GM18508 (cell line): ENCODE measurements around the gene TCF7.

ENCODE experiments used
- ATAC-seq: cut with Tn5 transposase; IDR thresholded peaks from one replicate; pipeline ENCODE4 v1.9.1; 2021; ENCODE audit warnings: moderate number of reproducible peaks; ENCODE audit not compliant: insufficient read depth, unreplicated experiment

The TCF7 gene

GRCh38 chr5:134174841-134175839 lies 60.7 kb downstream of the TCF7 start:
- ATAC-seq, result no peak

DNA sequence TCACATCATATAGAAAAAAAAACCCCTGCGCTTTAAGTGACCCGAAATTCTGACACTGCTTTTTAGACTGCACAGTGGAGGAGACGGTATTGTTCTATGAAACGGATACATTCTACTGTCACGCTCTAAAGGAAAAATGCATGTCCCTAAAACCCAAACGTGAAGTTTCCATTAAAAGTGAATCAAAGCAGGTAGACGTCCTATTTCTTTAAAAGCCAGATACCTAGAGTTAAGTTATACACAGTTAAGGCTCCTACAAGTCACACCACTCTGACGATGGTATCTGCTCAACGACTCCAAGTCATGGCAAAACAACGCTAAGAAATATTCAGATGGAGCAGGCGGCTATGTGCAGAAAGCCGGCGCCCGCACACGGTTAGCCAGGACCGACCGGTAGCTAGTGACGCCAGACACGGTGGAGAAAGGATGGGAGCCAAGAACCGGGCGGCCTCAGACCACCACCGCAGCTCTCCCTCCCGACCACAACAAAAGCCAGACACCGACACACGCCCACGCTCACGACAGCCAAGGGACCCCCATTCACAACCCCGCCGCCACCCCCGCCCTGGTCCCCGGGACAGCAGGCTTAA lies 61.5 kb downstream of the TCF7 start:
- no peak for ATAC-seq

- no peak for ATAC-seq
Measured at GRCh38 chr5:134176511-134177368, 62.3 kb downstream of the TCF7 start, which contains the start of gene SKP1. TSS of gene SKP1 (minus strand) at chr5:134176950. CDS start at chr5:134174022, 2,928 bp downstream.

DNA sequence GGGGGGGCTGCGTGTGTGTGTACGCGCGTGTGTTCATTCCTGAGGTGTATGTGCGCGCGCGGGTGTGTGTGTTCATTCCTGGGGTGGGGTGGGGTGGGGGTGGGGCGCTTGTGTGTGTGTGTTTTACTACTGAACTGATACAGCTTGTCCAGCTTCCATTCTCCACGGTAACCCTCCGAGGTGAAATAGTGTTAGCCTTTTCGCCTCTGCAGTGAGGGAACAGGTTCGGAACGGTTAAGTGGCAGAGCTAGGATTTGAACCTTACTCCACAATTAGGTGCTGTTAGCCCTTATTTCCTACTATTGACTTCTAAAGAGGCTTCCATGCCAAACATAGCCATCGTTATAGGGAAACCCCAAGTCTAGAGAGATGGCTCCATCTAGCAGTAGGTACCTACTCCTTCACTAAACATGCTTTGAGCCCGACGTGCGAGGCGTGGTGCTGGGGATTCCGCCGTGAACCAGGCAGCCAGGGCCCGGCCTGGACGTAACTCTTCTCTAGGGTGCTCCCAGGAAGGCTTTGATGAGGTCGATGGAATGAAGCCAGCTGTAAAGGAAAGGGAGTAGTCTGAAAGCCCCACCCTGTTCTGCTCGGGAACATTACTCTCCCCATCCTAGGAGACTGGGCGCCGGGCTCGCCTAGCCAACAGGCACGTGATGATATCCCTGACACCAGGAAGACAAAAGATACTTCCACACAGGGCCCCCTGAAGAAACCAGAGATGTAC lies 63.1 kb downstream of the TCF7 start:
- no peak for ATAC-seq

DNA sequence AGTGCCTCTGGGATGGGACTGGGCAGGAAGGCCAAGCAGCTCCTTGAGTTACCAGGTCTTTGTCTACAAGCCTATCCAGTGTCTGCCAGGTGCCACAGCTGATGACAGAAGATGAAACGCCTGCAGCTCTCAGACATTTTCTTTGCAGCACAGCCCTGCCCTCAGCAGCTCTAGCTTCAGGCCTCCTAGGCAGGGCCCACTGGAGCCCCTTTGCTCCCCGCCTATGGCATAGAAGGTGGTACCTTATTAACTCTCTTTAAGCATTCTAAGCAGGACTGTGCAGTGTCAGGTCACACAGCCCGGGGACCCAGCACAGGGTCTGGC lies 63.6 kb downstream of the TCF7 start:
- ATAC-seq, result no peak

DNA sequence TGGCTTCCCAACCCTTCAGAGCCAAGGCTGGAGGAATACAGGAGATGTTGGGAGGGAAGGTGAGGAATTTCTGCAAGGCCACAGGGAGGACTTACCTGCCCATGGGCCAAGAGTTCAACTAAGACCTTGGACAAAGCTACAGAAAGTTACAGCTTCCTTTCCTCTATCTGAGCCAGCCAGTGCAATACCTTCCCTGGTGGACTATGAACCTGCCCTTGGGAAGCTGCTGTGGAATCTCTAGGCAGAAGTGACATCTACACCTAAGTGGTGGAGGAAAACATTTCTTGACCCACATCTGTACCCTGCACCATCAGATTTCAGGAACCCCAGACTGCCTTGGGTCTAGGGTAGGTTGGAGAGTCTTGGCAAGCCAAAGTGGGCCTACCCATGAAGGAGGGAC lies 69.0 kb downstream of the TCF7 start:
- ATAC-seq, result no peak

DNA sequence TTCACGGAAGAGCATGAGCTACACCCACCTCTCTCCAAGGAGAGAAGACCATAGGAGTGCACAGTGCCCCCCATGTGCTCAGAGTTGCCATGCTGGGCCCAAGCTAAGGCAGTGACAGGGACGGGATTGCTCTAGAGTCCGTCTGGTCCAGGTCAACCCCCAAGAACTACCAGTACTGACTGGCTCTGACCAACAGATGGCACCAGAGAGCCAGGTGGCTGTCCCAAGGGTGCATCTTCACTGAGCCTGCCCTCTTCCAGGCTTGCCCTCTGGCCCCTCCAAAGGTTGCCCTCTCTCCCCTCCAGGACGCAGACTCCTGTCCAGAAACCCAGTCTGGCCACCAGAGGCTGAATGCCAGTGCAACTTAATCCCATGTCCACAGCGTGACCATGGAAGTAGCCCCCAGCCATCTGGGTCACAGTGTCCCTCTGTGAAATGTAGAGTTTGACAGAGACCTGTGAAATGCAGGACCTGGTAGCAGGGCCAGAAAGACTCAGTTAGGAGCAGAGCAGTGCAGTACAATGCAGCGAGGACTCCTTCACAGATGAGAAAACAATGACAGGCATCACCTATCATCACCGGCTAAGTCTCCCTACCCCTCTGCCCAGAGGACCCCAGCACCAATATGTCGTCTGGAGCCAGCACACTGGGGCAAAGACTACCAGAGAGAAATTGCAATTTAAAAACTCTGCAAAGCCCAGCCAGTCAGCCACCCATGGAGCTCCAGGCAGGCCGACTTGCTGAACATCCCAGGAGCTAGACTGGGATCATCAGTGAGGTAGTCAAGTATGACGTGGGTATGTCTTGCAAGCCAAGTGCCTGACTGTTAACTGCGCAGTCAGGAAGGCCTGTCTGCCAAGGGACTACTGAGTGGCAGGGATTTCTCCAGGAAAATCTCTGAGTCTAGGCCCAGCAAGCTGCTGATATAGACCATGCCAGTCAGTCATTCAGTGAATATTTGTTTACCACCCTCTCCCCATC lies 70.0 kb downstream of the TCF7 start:
- no peak for ATAC-seq

GRCh38 chr5:134188092-134188491 lies 73.6 kb downstream of the TCF7 start:
- no peak for ATAC-seq

GRCh38 chr5:134189031-134189430 lies 74.5 kb downstream of the TCF7 start:
- no peak for ATAC-seq

DNA sequence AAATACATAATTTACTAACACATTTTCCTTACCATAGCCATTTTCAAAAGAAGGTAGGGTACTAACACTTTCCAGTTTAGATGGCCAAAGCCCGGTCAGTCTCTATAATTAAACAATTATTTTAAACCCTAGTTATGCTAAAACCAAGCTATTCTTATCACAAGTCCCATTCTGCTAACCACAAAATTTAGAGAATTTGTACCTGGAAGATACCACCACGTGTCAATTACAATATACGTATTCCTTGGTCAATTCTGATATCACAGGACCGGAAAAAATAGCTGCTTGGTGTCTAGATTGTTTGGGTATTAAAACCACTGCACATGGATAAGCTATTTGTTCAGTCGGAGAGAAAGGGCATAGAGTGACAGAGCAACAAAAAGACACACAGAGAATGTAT lies 81.2 kb downstream of the TCF7 start:
- no peak for ATAC-seq
